Stimulated activated CD4-positive, alpha-beta T cell treated with anti-CD3 and anti-CD28 coated beads, Interleukin-1b, Interleukin-23, amount 100 ng/mL, for 4 hours (primary cell): ENCODE data around the gene FEM1B.
"Not testable (repeated sequence)": the region's sequence is repeated elsewhere in the genome, so short reads cannot be mapped to it uniquely, and the experiment has no call there.

ENCODE experiments used
- DNase-seq, 2 donors: peaks; one replicate each; pipeline ENCODE4 v3.0.0-alpha.2; 2020; ENCODE audit warnings: low read depth in 2 of 2

Gene FEM1B

DNA sequence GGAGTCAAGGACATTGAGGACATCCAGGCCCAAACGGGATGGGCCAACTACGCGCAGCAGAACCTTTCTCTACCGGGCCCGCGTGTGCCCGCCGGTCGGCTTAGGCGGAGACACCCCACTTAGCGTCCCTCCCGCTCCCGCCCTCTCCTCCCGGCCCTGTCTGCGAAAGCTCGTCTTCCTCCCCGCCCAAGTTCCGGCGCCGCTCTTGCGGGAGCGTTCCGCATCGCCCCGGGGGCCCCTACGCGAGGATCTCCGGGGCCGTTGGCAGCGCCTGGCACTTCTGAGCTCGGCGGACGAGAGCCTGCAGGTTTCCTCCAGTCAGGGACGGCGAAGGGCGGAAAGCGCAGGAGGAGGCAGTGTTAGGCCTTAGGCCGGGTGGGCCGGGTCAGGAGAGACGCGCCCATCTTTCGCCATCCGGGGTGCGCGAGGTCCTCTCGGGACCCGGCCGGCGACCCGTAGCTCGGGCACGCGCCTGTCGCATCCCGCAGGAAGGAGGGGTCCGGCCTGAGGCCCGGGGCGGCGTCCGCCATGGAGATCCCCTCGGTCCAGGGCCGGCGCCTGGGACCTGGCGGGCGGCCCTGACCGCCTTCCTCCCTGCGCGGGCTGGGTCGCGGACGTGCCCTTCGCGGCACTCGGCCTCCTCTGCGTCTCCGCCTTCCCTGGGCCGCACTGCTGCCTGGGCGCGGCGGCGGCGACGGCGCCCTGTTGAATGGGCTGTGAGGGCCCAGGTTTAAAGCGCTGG, at the start of gene FEM1B:
TSS of gene FEM1B (plus strand) at position 143 of the 742 bp plus-strand sequence. CDS start 673 bp downstream, outside the sequence.
- peak; percentile 80 to 83 for DNase-seq

DNA sequence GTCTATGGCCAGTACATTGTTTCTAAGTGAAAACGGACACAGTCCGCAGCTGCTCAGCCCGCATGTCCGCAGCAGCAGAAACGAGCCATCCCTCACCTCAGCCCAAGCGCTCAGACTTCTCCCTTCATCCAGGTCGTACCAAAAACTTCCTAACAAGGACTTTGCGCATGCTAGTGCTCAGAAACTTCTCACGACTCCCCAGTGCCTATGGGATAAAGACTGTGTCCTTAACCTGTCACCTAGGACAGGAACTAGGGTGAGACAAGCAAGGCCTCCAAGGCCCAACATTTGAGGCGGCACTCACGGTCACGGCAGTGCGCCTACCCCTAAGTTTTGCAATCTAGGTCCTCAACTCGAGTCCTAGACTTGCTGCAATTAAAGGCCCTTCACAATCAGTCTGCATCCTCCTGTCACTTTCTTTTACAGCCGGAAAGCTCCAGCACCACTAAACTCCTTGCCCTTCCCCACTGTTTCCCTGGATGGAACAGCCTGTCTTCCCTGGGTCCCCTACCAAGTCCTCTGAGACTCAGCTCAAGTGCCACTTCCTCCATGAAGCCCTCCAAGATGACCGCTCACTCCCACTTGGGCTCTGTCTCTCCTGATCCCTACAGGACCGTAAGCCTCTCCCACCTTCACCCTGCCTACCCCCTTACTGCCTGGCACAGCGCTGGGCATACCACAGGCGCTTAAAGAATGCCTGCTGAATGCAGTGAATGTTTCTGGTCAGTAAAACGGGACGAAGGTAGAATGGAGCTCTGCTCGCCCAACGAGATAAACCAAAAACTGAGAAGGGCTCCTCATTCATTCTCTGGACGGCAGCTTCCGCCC, 49.2 kb upstream of the FEM1B start:
- no peak for DNase-seq

DNA sequence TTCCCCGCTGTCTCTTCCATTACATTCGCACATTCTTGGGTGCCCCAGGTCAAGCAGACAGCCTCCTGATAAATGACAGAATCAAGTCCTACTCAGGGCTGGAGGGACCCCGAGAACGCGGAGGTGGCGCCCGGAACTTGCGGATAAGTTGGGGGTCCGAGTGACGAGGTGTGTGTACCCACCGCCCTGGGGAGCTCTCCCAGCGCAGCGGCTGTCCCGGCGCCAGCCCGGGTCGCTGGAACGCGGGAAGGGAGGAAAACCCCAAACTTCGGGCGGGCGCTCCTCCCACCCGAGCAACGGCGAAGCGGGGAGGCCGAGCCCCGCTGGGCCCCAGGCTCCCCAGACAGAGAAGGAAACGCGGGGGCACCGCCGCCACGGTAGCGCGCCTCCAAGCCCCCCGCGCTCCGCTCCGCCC, 48.6 kb upstream of the FEM1B start:
- DNase-seq = no peak

DNA sequence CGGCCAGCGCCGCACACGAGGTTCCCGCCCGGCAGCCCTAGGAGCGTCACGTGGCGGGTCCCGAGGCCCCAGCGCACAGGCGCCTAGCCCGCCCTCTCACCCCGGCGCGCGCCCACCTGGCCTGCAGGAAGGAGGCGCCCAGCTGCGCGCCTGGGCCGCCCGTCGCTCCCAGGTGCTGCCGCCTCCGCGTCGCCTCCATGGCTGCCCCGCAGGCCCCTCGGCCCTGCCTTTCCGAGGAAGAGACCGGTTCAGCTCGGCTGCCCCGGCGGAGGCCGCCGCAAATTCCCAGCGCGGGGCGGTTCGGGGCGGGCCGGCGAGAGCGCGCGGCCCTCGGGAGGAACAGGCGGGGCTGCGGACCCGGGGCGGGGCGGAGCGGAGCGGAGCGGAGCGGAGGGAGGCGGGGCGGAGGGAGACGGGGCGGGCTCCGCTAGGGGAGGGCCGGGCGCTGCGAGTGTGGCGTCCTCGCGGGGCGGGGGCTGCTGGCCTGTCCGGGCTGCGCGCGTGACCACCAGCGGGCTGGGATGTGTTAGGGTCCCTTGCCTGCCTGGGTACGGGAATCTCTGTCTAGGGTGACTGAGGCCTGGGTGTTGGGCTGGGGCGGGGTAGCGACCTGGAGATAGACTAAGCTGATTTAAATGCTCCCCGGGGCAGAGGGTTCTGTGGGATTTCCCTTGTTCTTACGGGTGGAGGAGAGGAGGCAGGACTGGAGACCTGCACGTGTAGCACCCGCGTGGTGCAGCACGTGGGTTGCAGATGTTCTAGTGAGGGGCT, 48.0 kb upstream of the FEM1B start, which contains the start of gene CLN6:
TSS of gene CLN6 (minus strand) at position 343 of the 771 bp plus-strand sequence. CDS start at position 199, 144 bp downstream.
- peak; percentile 82 to 85 for DNase-seq

DNA sequence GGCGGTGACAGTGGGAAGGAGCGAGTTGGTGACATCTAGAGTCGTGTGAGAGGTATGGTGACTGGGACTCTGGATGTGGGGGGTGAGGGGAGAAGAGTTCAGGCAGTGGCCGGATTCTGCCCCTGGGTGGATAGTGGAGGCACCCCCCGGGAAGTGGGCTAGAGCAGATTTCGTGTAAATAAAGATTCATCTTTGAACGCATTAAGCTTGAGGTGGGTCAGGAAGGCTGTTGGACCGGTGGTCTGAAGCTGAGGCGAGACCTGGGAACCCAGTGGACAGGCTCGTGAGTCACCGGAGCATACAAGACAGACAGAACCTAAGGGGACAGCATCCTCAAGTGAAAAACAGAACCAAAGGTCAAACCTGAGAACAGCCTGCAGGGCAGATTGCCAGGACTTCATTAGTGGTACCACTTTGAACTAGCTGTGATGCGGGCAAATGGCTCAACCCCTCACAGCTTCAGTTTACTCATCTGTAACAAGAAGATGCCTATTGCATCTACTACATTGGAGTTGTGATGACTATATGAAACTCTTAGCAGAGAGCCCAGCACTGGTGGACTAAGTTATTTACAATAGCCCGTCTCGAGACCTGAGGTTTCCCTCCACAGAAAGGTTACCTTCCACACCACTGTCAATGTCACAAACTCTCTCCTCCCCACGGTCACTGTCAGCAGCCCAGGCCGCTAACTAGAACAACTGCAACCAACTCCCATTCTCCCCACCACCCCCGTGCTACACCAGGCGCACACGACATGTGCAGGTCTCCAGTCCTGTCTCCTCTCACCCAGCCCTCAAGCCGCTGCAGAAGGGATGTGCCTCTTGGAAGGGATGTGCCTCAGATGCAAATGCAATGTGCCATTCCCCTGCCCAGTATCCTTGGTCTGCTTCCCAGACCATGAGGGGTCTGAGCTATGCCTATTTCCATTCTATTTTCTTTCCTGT, 47.1 kb upstream of the FEM1B start:
- no peak for DNase-seq

DNA sequence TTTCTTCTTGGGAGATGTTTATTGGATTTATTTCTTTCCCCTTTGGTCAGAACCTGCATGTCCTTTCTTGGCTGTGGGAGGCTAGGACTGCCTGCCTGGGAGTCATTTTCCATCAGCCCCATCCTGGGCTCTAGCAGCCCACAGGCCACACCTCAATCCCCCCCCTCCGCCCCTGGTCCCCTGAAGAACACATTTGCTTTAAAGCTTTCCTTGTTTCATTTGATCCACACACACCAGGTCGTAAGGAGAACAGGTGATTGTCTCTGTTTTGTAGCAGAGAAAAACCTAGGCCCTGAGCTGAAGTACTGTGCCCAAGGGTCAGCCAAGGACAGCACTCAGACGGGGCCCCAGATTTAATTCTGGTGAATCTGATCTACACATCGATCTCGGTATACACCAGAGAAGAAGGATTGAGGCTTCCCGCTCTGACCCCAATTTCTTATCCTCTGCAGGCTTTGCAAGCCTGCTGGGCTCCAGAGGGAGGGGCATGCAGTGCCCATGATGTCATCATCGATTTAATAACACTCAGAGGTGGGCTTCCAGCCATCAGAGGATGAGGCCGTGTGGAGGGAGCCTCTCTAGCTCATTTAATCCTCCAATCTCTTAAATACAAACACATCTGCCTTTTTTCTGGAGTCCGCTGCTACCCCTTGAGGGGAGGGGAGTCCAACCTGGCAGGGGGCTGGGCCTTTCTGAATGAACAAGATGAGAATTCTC, 46.3 kb upstream of the FEM1B start:
- no peak for DNase-seq

DNA sequence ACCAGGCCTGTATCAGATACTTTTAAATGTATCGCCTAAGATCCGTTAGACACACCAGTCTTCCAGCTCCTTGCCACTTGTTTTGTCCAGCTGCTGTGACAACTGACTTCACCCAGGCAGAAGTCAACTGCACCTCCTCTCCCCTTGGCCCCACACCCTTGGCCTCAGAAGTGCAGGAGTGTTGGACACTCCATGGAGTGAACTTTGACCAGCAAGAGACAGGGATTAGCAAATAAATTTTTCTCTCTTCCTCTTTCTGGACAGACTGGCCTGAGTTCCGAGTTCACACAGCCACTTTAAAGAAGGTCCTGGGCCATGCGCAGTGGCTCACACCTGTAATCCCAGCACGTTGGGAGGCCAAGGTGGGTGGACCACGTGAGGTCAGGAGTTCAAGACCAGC, 45.1 kb upstream of the FEM1B start:
- no peak for DNase-seq

DNA sequence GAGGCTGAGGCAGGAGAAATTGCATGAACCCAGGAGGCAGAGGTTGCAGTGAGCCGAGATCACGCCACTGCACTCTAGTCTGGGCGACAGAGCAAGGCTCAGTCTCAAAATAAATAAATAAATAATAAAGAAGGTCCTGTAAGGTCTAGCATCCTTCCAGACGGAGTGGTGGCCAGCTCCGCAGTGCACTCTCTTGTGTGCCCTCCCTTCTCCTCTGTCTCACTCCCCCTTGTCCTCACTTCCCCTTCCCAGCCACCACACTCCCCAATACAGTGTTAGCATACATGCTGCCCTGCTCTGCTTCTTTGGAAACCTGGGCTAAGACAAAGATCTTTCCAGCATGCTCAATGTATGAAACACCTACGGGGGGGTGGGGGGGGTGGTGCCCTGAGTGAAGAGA, 44.6 kb upstream of the FEM1B start:
- no peak for DNase-seq

DNA sequence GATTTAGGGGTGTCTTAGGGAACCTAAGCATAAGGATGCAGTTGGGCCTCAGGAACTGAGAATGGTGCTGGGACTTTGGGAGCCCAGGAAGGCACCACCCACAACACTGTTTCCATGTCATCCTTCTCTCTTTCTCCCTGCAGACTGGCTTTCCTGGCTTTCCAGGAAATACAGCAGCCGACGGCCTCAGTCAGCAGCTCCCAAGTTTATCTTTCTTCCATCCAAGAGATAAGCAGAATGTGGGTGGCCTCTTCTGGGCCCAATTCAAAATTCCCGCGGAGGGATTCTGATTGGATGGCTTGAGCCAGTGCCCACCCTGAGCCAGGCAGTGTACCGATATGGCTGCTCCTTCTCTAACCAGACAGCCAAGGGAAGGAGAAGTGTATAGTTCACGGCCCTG, 43.5 kb upstream of the FEM1B start:
- DNase-seq = no peak

DNA sequence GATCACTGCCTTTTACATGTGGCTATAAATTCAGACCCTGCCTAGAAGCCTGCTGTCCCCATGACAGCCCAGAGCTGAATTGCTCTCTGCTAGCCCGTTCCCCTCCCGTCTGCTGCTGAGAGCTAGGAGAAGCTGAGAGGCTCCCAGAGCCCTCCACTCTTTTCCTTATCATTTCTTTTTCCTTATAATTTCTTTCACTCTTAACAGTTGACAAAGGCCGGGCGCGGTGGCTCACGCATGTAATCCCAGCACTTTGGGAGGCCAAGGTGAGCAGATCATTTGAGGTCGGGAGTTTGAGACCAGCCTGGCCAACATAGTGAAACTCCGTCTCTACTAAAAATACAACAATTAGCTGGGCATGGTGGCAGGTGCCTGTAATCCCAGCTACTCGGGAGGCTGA, 43.0 kb upstream of the FEM1B start:
- DNase-seq = not testable (repeated sequence)

DNA sequence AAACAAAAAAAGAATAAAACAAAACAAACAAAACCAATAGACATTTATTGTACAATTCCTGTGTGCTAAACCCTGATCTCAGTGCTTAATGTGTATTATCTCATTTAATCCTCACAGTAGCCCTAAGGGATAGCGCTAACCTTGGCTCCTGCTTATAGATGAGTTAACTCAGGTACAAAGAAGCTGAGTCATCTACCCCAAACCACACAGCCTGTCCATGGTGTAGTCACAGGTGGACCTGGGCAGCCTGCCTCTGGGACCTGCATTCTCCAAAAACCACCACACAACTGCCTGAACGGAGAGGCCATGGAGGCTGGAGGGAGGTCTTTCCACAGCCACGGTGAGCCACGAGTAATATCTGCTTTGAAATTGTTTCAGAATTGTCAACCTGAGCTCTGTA, 42.5 kb upstream of the FEM1B start:
- no peak for DNase-seq

DNA sequence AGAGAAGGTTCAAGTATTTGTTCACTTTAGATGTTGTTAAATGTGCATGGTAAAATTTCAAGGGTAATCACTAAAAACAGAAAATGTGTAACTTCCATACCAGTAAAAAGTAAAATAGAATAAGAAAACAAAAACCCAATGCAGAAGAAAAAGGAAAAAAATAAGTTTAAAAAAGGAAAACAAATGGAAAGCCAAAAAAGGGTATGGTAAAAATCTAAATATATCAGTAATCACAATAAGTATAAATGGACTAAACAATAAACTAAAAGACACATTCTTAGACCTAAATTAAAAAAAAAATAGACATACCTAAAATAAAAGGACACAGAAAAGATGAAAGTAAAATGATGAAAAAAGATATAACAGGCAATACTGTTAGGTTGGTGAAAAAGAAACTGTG, 38.5 kb upstream of the FEM1B start:
- no peak for DNase-seq

DNA sequence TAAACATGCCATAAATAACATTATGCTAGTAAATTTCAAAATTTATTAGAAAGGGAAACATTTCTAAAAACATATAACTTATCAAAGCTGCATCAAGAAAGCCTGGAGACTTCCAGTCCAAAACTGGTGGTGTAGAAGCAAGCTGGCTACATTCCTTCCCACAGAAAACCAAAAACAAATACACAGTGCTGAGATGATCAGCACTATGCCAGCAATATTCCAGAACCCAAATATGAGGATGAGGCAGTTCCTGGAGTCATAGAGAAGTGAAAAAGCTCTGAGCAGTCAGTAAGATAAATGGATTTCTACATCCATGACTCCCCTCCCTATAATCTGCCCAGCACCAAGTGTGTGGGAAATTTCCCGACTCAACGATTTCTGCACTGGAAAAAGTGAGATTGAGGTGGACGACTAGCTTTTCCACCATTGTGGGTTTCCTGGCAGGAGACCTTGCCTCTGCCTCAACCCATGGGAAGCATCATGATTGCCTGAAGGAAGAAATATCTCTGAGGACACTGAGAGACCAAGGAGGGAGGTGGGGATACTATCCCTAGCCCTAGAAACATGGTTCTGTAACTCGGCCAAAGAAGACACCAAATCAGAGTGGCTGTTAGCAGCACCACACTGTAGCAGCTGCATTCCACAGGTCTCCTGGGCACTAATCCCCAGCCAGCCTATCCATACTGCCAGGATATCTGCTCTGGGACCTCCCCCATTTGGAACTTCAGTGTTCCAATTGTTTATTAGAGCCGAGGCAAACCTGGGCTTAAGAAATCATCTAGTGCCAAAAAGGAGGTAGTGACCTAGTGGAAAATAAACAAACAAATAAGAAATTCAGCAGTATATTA, 36.2 kb upstream of the FEM1B start:
- DNase-seq = no peak

DNA sequence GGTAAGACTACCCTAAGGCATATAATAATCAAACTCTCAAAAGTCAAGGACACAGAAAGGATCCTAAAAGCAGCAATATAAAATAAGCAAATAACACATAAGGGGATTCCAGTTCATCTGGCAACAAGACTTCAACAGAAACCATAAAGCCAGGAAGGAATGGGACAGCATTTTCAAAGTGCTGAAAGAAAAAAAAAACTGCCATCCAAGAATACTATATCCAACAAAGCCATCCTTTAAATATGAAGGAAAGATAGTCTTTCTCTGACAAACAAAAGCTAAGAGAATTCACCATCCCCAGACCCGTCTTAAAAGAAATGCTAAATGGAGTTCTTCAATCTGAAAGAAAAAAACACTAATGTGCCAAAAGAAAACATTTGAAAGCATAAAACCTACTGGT, 33.3 kb upstream of the FEM1B start:
- no peak for DNase-seq

DNA sequence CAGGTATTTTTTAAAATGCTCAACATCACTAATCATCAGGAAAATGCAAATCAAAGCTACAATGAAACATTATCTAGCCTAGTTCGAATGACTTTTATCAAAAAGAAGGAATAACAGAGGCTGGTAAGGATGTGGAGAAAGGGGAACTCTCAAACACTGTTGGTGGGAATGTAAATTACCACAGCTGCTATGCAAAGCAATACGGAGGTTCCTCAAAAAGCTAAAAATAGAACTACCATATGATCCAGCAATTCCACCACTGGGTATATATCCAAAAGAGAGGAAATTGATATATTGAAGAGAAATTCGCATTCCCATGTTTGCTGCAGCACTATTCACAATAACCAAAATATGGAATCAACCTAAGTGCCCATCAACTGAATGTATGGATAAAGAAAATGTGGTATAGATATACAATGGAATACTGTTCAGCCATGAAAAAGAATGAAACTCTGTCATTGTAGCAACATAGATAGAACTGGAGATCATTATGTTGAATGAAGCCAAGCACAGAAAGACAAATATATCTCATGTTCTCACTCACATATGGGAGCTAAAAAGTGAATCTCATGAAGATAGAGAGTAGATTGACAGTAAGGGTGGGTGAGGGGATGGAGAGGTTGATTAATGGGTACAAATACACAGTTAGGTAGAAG, 28.4 kb upstream of the FEM1B start:
- no peak for DNase-seq

DNA sequence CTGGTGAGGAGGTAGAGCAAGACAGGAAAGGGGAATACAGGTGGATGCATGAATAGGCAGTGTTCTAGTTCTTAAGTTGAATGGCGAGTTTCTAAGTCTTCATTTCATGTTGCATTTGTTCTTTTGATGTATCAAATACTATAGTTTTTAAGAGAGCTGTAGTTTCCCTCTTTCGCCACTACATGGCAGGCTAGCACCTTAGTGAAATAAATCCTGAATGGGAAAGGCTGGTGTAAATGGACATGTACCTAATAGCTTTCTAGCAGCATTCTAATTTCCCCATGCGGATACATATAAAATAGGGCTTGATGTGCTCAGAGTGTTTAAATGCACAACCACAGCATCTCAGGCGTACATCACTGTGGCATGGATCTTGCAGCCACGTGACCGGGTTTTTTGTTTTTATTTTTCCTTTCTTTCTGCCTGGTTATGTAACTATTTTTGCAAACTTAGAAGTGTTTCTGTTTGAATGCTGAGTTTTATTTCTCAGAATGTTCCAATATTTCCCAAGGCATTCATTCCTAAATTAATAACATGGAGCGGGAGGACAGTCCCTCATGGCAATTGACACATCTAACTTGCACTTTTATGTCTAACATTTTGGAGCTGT, 24.5 kb upstream of the FEM1B start:
- DNase-seq = no peak

DNA sequence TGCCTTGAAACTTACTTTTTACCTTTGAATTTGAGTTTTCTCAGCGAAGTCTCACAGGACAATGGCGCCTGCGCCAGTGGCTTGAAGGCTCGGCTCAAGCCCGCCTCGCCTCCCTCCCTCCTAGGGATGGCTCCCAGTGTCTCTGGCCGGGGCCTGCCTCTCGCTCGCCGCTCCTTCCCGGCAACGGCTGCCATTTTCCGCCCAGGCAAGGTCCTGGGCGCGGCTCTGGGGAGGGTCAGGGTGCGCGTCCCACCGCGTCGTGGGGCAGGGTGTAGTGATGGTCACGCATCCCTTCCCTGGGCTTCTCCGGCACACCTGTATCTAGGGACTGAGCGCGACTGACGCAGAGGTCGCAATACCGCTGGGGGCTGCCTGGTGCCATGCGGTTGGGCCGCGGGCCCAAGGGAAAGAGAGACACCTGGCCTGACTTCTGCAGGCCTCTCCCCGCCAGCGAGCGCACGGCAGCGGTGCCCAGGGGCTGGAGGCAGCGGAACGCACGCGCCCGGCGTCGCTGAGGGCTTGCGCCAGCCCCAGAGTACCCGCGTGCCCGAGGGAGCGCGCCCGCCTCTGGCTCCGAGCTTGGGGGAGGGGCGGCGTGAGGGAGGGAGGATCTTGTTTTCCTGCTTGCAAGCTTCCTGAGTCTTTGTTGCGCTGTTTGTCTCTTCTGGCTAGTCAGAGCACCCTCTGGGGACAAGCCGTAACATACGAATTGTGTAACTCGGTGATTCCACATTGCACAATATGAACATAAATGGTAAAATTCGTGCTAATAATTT, 20.7 kb upstream of the FEM1B start:
- DNase-seq = peak; percentile 62 to 65

DNA sequence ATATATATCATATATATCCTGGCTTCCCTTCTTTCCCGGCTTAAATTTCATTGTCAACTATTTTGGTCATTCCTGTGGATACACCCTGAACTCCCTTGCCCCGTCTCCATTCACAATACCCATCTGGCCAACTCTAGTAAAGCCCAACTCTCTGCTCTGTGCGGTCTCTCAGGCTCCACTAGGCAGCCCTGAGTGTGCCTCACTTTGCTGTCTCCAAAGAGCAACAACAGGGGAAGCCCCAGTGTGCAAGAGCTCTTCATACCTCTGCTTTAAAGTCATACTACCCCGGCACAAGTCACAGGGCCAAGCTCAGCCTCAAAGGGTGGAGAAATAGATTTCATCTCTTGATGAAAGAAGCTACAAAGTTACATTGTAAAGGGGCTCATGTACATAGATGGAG, 18.9 kb upstream of the FEM1B start:
- DNase-seq = no peak
